HepG2 (cell line): ENCODE data around the gene SCNM1. TPM values are rescaled to one million over a fixed set of nuclear protein-coding genes. Genes with fewer than 3 reads are reported as not detected.

Experiments used
- ATAC-seq: fragments of 200-7000 bp; cut with Tn5 transposase; 3 replicates; pipeline ENCODE4 v1.9.1; 2020; ENCODE audit warnings: mild to moderate bottlenecking, moderate library complexity
- BruUV-seq: library from RNA; stranded (reverse); fragments of 400-500 nt; replicated peaks from 2 replicates; lab custom pipeline; 2021; lab: Mats Ljungman, UMichigan
- CTCF ChIA-PET: fragments of 300-600 bp; formaldehyde crosslinking; extraction: SDS; loops from one replicate; lab custom pipeline; 2021; ENCODE audit warnings: low total read pairs, inconsistent platforms, low intra/inter-chr PET ratio; lab: Yijun Ruan, JAX
- POLR2A ChIA-PET: fragments of 350-600 bp; sonication (Branson Sonifier 250); formaldehyde crosslinking; loops from one replicate; lab custom pipeline; 2020; ENCODE audit warnings: antibody characterized with exemption, inconsistent platforms; lab: Yijun Ruan, JAX
- DNase-seq: peaks from one replicate; pipeline ENCODE4 v3.0.0-alpha.2; 2015; ENCODE audit warnings: low spot score
- FAIRE-seq: peaks from 3 replicates; lab custom pipeline; 2011; peaks lifted over from hg19 to GRCh38; lab: Jason Lieb, UNC
- H2AFZ ChIP-seq: one replicate; pipeline ENCODE4 v1.6.1; 2011; ENCODE audit warnings: low read length, inconsistent platforms
- H3K27ac ChIP-seq: fragments of 300-600 bp; 3 replicates; pipeline ENCODE4 v1.8.0; 2011; ENCODE audit warnings: mixed run types, mild to moderate bottlenecking, mixed read lengths, low read length, inconsistent platforms; ENCODE audit not compliant: insufficient read depth; ENCODE audit errors: extremely low read length
- H3K27me3 ChIP-seq, 2 experiments: fragments of 200-600 bp in 1 of 2; 2 replicates in 1 of 2; 3 replicates in 1 of 2; pipeline versions ENCODE4 v1.6.0 to v1.8.0; 2011; ENCODE audit warnings: low read length in 2 of 2, mild to moderate bottlenecking in 2 of 2, moderate library complexity in 2 of 2, inconsistent platforms in 1 of 2; ENCODE audit not compliant: insufficient read depth in 2 of 2, control insufficient read depth in 1 of 2
- H3K36me3 ChIP-seq, 2 experiments: fragments of 200-600 bp in 1 of 2; replicated peaks in 1 of 2; 2 replicates in 1 of 2; 3 replicates in 1 of 2; pipeline versions ENCODE4 v1.5.1 to v1.8.0; 2011; ENCODE audit warnings: low read length in 2 of 2, inconsistent platforms in 1 of 2; ENCODE audit not compliant: insufficient read depth in 2 of 2, control insufficient read depth in 1 of 2
- H3K4me1 ChIP-seq: 2 replicates; pipeline ENCODE4 v1.5.1; 2012; ENCODE audit warnings: low read length, inconsistent platforms; ENCODE audit not compliant: insufficient read depth
- H3K4me2 ChIP-seq: 2 replicates; pipeline ENCODE4 v1.6.0; 2011; ENCODE audit warnings: low read depth, low read length, inconsistent platforms
- H3K4me3 ChIP-seq, 3 experiments: fragments of 200-600 bp in 1 of 3; sonication (generic), shearing (Covaris generic) in 1 of 3; replicated peaks in 1 of 3; 2 replicates each; pipeline ENCODE4 v1.5.1; 2011 to 2016; ENCODE audit warnings: low read length in 3 of 3, inconsistent platforms in 2 of 3, low read depth in 2 of 3, mild to moderate bottlenecking in 2 of 3, control low read depth in 1 of 3, mixed read lengths in 1 of 3; ENCODE audit not compliant: insufficient read depth in 1 of 3
- H3K79me2 ChIP-seq: one replicate; pipeline ENCODE4 v1.6.1; 2011; ENCODE audit warnings: low read length, inconsistent platforms; ENCODE audit not compliant: insufficient read depth
- H3K9ac ChIP-seq: 2 replicates; pipeline ENCODE4 v1.6.0; 2011; ENCODE audit warnings: mild to moderate bottlenecking, low read depth, low read length, inconsistent platforms; ENCODE audit not compliant: insufficient read depth
- H3K9me3 ChIP-seq: 2 replicates; pipeline ENCODE4 v1.5.1; 2012; ENCODE audit warnings: mild to moderate bottlenecking, low read length
- H4K20me1 ChIP-seq: 2 replicates; pipeline ENCODE4 v1.6.0; 2011; ENCODE audit warnings: inconsistent platforms, mild to moderate bottlenecking, low read length, moderate library complexity; ENCODE audit not compliant: insufficient read depth
- HOXA5 ChIP-seq: sonication (generic); formaldehyde crosslinking; IDR thresholded peaks from 2 replicates; pipeline ENCODE4 v1.4.0; 2020; ENCODE audit warnings: missing genetic modification reagents
- JUND ChIP-seq: sonication (generic); formaldehyde crosslinking; IDR thresholded peaks from 2 replicates; pipeline ENCODE4 v1.8.0; 2022; ENCODE audit warnings: mild to moderate bottlenecking, missing genetic modification reagents
- RARG ChIP-seq: sonication (generic); formaldehyde crosslinking; IDR thresholded peaks from 2 replicates; pipeline ENCODE4 v1.4.0; 2020; ENCODE audit warnings: low read depth, mild to moderate bottlenecking, missing genetic modification reagents
- SATB2 ChIP-seq: sonication (generic); formaldehyde crosslinking; IDR thresholded peaks from 2 replicates; pipeline ENCODE4 v1.5.0; 2020; ENCODE audit warnings: missing genetic modification reagents
- ZNF598 ChIP-seq: sonication (generic); formaldehyde crosslinking; IDR thresholded peaks from 2 replicates; pipeline ENCODE4 v1.5.1; 2020; ENCODE audit warnings: mild to moderate bottlenecking, missing genetic modification reagents, borderline replicate concordance
- WGBS: methylation state at CpG from one replicate; pipeline ENCODE4 v1.1.6; 2017; ENCODE audit warnings: low lambda C conversion rate; 5-methylcytosine and 5-hydroxymethylcytosine counted together
- in situ Hi-C: cut with HindIII; loops from 2 replicates; pipeline ENCODE4 v1.10.0; 2017; ENCODE audit warnings: low pct_unique_long_range_greater_than_20kb; ENCODE audit not compliant: extremely low pct_ligation_motif_present
- intact Hi-C: fragments of 100-400 bp; cut with micrococcal nuclease; formaldehyde crosslinking; loops from one replicate; pipeline ENCODE4 v1.10.0; 2022; ENCODE audit not compliant: unreplicated experiment
- polyA plus RNA-seq, 8 experiments: library from polyadenylated mRNA; depleted of rRNA in 3 of 8; stranded (reverse) in 7 of 8; unstranded in 1 of 8; fragments of >200 nt; fragmentation: Illumina TruSeq in 4 of 8; extraction: Trizol in 4 of 8; gene quantifications; 2 replicates each; pipeline versions ENCODE4 v1.2.1 to v1.2.3, GENCODE V29; 2011 to 2016; ENCODE audit warnings: low read depth in 4 of 8, missing spikeins in 1 of 8, mixed read lengths in 1 of 8; ENCODE audit not compliant: insufficient read depth in 1 of 8
- total RNA-seq, 5 experiments: library from RNA; depleted of rRNA; stranded (reverse); fragments of >200 nt; fragmentation: Illumina TruSeq; extraction: Trizol; gene quantifications; 2 replicates each; pipeline ENCODE4 v1.2.3, GENCODE V29; 2016; ENCODE audit warnings: low read depth in 1 of 5
- TF ChIP-seq, protein P1 (sequence below): sonication (generic); formaldehyde crosslinking; IDR thresholded peaks from 2 replicates; pipeline ENCODE4 v1.4.0; 2020; ENCODE audit warnings: mild to moderate bottlenecking, missing genetic modification reagents
- TF ChIP-seq, protein P2 (sequence below): IDR thresholded peaks from 2 replicates; pipeline ENCODE4 v1.6.1; 2016

Gene SCNM1
- total and polyA plus RNA-seq, 2 of the 13 experiments (the other 11 are each of a cell fraction or from before 2014, with no cell fraction given): 16.3 to 31.5 TPM

DNA sequence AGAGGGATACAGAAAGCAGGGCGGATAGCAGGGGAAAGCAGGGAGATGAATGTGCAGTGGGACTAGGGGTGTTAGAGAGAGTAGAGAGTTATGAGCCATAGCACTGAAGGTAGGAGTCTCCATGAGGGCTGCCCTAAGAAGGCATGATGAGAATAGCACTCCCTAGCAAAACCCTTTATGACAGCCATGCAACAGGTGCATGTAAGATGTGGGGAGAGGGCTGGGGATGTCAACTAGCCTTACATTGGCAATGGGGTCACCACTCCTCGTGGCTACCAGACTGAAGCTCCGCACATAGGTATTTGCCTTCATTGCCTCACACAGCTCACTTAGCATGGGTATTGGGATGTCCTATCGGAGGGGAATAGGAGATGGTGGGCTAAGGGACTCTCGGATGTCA lies 5.2 kb downstream of the SCNM1 start:
- 95% methylated on average over 5 of the region's 5 CpGs for WGBS
- DNase-seq (no peak), FAIRE-seq (no peak), ATAC-seq (no peak)
- Histone ChIP-seq H3K79me2 (peaks cover 11% of the 10 kb centered on the region), H3K27ac (no peak overlapping the region), H2AFZ (no peak overlapping the region), H3K27me3 (no peaks in the 10 kb centered on the region; a peak in 2 of 5 replicates), H4K20me1 (no peaks in the 10 kb centered on the region), H3K9me3 (no peaks in the 10 kb centered on the region), H3K4me2 (no peak overlapping the region), H3K4me1 (peaks cover 14% of the 10 kb centered on the region), H3K4me3 (no peak overlapping the region), H3K36me3 (peaks cover 4 to 11% of the 10 kb centered on the region in 2 experiments; a peak in 3 of 5 replicates), H3K9ac (no peak overlapping the region)
- intact Hi-C loops: no loop called here
- ChIA-PET POLR2A (interaction anchor here (2.1 kb wide), 1 partner anchor 18 kb away, joined by 6 read pairs; the partner anchor contains the start of gene VPS72), CTCF (no interaction called here)
- TF ChIP-seq HOXA5 (CRISPR knock-in tag) (no peak), SATB2 (CRISPR knock-in tag) (no peak), RARG (CRISPR knock-in tag) (no peak), JUND (CRISPR knock-in tag) (no peak), ZNF598 (CRISPR knock-in tag) (no peak)
- TF ChIP-seq, protein P1, sequence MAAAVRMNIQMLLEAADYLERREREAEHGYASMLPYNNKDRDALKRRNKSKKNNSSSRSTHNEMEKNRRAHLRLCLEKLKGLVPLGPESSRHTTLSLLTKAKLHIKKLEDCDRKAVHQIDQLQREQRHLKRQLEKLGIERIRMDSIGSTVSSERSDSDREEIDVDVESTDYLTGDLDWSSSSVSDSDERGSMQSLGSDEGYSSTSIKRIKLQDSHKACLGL: no peak
- TF ChIP-seq, protein P2, sequence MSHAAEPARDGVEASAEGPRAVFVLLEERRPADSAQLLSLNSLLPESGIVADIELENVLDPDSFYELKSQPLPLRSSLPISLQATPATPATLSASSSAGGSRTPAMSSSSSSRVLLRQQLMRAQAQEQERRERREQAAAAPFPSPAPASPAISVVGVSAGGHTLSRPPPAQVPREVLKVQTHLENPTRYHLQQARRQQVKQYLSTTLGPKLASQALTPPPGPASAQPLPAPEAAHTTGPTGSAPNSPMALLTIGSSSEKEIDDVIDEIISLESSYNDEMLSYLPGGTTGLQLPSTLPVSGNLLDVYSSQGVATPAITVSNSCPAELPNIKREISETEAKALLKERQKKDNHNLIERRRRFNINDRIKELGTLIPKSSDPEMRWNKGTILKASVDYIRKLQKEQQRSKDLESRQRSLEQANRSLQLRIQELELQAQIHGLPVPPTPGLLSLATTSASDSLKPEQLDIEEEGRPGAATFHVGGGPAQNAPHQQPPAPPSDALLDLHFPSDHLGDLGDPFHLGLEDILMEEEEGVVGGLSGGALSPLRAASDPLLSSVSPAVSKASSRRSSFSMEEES (CRISPR knock-in tag): no peak
- in situ Hi-C loops: no loop called here
- BruUV-seq: no TSS peak
